Measurements from ENCODE around the gene TSPAN2.

Gene TSPAN2

DNA sequence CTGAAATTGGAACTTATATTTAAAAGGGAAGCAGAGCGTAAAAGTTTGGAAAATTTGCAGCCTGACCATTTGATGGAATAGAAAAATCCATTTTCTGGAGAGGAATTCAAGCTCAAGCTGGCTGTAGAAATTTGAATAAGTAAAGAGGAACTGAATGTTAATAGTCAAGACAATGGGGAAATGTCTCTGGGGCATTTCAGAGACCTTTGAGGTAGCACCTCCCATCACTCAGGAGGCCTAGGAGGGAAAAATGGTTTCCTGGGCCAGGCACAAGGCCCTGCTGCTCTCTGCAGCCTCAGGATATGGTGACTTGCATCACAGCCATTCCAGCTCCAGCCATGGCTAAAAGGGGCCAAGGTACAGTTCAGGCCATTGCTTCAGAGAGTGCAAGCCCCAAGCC lies 77.3 kb downstream of the TSPAN2 start:
- TF ChIP-seq GATA2 (IDR thresholded peaks at IDR 0.05; ENCODE audit: low read depth, low read length) (no peak), GATA3 (IDR thresholded peaks at IDR 0.05; ENCODE audit: low read depth, low read length) (no peak)

DNA sequence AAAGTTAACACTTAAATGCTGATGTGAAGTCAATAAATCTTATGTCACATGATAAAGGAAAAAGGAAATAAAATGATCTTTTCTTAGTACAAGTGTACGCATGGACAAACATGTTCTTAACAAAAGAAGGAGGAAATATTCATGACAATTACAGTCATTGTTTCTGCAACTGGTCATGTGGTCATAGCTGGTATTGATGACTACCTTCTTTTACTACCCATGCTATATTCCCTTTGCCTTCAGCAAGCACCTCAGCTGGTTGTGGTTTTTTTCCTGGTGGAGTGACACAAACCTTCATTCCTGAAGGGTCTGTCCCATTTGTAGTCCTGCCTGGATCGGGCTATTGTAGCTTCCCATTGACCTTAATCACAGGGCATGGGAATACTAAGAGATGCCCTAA lies 83.1 kb downstream of the TSPAN2 start:
- TF ChIP-seq GATA2 (IDR thresholded peaks at IDR 0.05; ENCODE audit: low read depth, low read length) = no peak
- TF ChIP-seq GATA3 (IDR thresholded peaks at IDR 0.05; ENCODE audit: low read depth, low read length) = no peak

All from SH-SY5Y (cell line).